Muscle layer of duodenum (tissue), 2 donors: Measurements from ENCODE around the gene ZNF865.
A peak's percentile ranks its signal among the peaks of the same experiment; 100 is the strongest.

Source experiments
- H3K27ac ChIP-seq: one replicate; pipeline ENCODE4 v1.7.0; 2013; ENCODE audit warnings: mild to moderate bottlenecking, low read length
- H3K27me3 ChIP-seq: one replicate; pipeline ENCODE4 v1.7.0; 2013; ENCODE audit warnings: low read depth, mild to moderate bottlenecking, control low read depth, low read length
- H3K36me3 ChIP-seq, 2 donors: one replicate each; pipeline ENCODE4 v1.7.0; 2013; ENCODE audit warnings: low read length in 2 of 2, control low read depth in 1 of 2, mild to moderate bottlenecking in 1 of 2; ENCODE audit not compliant: insufficient read depth in 2 of 2, control insufficient read depth in 1 of 2
- H3K4me1 ChIP-seq, 2 donors: one replicate each; pipeline ENCODE4 v1.7.0; 2013; ENCODE audit warnings: low read length in 2 of 2, mild to moderate bottlenecking in 2 of 2, control low read depth in 1 of 2, moderate library complexity in 1 of 2; ENCODE audit not compliant: insufficient read depth in 2 of 2, control insufficient read depth in 1 of 2
- H3K4me3 ChIP-seq, 2 donors: one replicate each; pipeline ENCODE4 v1.7.0; 2013; ENCODE audit warnings: low read length in 2 of 2, low read depth in 1 of 2, mild to moderate bottlenecking in 1 of 2
- H3K9me3 ChIP-seq, 2 donors: one replicate each; pipeline ENCODE4 v1.7.0; 2013; ENCODE audit warnings: low read length in 2 of 2, control low read depth in 1 of 2, mild to moderate bottlenecking in 1 of 2; ENCODE audit not compliant: control insufficient read depth in 1 of 2
- donor health status: healthy.

Gene ZNF865

GRCh38 chr19:55620410-55621204 lies 15.2 kb downstream of the ZNF865 start:
- no peak overlapping the region for H3K27ac ChIP-seq
- H3K36me3 ChIP-seq = peaks cover 3 to 38% of the 10 kb centered on the region in 2 donors
- H3K4me1 ChIP-seq = peaks cover 0 to 15% of the 10 kb centered on the region in 2 donors

GRCh38 chr19:55621205-55621672 lies 15.8 kb downstream of the ZNF865 start:
- peaks cover 0 to 15% of the 10 kb centered on the region in 2 donors for H3K4me1 ChIP-seq
- H3K27me3 ChIP-seq = no peaks in the 10 kb centered on the region
- no peaks in the 10 kb centered on the region for H3K9me3 ChIP-seq
- H3K27ac ChIP-seq = no peak overlapping the region
- H3K4me3 ChIP-seq = no peak overlapping the region
- peaks cover 3 to 32% of the 10 kb centered on the region in 2 donors for H3K36me3 ChIP-seq

More at GRCh38 chr19:55620410-55621204, 15.2 kb downstream of the ZNF865 start:
- Histone ChIP-seq H3K4me3 (no peak overlapping the region), H3K27me3 (no peaks in the 10 kb centered on the region), H3K9me3 (no peaks in the 10 kb centered on the region)

GRCh38 chr19:55621673-55622231 lies 16.3 kb downstream of the ZNF865 start:
- Histone ChIP-seq H3K4me3 (no peak overlapping the region), H3K27ac (no peak overlapping the region), H3K9me3 (no peaks in the 10 kb centered on the region), H3K4me1 (peaks cover 0 to 15% of the 10 kb centered on the region in 2 donors), H3K36me3 (peaks cover 3 to 27% of the 10 kb centered on the region in 2 donors), H3K27me3 (no peaks in the 10 kb centered on the region)

GRCh38 chr19:55622242-55622969 lies 17.0 kb downstream of the ZNF865 start:
- H3K36me3 ChIP-seq = peaks cover 3 to 22% of the 10 kb centered on the region in 2 donors
- H3K4me1 ChIP-seq = peaks cover 0 to 15% of the 10 kb centered on the region in 2 donors
- H3K27me3 ChIP-seq = no peaks in the 10 kb centered on the region
- H3K9me3 ChIP-seq = no peaks in the 10 kb centered on the region
- no peak overlapping the region for H3K27ac ChIP-seq
- H3K4me3 ChIP-seq = no peak overlapping the region

- H3K27ac ChIP-seq = no peak overlapping the region
Observed at GRCh38 chr19:55623130-55623529, 17.7 kb downstream of the ZNF865 start.

GRCh38 chr19:55623561-55623960 lies 18.1 kb downstream of the ZNF865 start:
- H3K9me3 ChIP-seq = no peaks in the 10 kb centered on the region
- H3K27me3 ChIP-seq = no peaks in the 10 kb centered on the region
- peak overlapping the region in 1 of 2 donors; percentile 13 for H3K4me3 ChIP-seq
- H3K36me3 ChIP-seq = peaks cover 3 to 19% of the 10 kb centered on the region in 2 donors
- no peak overlapping the region for H3K27ac ChIP-seq
- peaks cover 0 to 15% of the 10 kb centered on the region in 2 donors for H3K4me1 ChIP-seq

More at GRCh38 chr19:55623130-55623529, 17.7 kb downstream of the ZNF865 start:
- Histone ChIP-seq H3K4me3 (no peak overlapping the region), H3K4me1 (peaks cover 0 to 15% of the 10 kb centered on the region in 2 donors), H3K9me3 (no peaks in the 10 kb centered on the region), H3K36me3 (peaks cover 3 to 19% of the 10 kb centered on the region in 2 donors), H3K27me3 (no peaks in the 10 kb centered on the region)

- no peaks in the 10 kb centered on the region for H3K27me3 ChIP-seq
- H3K4me1 ChIP-seq = peaks cover 0 to 15% of the 10 kb centered on the region in 2 donors
- no peaks in the 10 kb centered on the region for H3K9me3 ChIP-seq
- H3K27ac ChIP-seq = peak within 1 kb of the TSS; percentile 69
- H3K36me3 ChIP-seq = peaks cover 3 to 19% of the 10 kb centered on the region in 2 donors
- H3K4me3 ChIP-seq = peak within 1 kb of the TSS; percentile 65 to 66
Observed at GRCh38 chr19:55624109-55625003, 18.9 kb downstream of the ZNF865 start, which contains the start of gene ZNF784. ZNF784 (minus strand) TSS chr19:55624566; CDS start chr19:55624561, 5 bp downstream.

- H3K36me3 ChIP-seq = peaks cover 3 to 19% of the 10 kb centered on the region in 2 donors
- H3K27me3 ChIP-seq = no peaks in the 10 kb centered on the region
- H3K9me3 ChIP-seq = no peaks in the 10 kb centered on the region
- no peak overlapping the region for H3K27ac ChIP-seq
- H3K4me1 ChIP-seq = peaks cover 0 to 15% of the 10 kb centered on the region in 2 donors
- H3K4me3 ChIP-seq = peak overlapping the region; percentile 65 to 66
Observed at GRCh38 chr19:55625004-55625326, 19.5 kb downstream of the ZNF865 start.

GRCh38 chr19:55626350-55626749 lies 20.9 kb downstream of the ZNF865 start:
- peaks cover 0 to 10% of the 10 kb centered on the region in 2 donors for H3K36me3 ChIP-seq
- H3K9me3 ChIP-seq = no peaks in the 10 kb centered on the region
- no peak overlapping the region for H3K4me3 ChIP-seq
- H3K27me3 ChIP-seq = no peaks in the 10 kb centered on the region
- no peak overlapping the region for H3K27ac ChIP-seq
- peaks cover 0 to 15% of the 10 kb centered on the region in 2 donors for H3K4me1 ChIP-seq

GRCh38 chr19:55632463-55632834 lies 27.0 kb downstream of the ZNF865 start:
- Histone ChIP-seq H3K4me3 (no peak overlapping the region), H3K9me3 (no peaks in the 10 kb centered on the region), H3K4me1 (peaks cover 11 to 25% of the 10 kb centered on the region in 2 donors), H3K27me3 (no peaks in the 10 kb centered on the region), H3K27ac (no peak overlapping the region), H3K36me3 (no peaks in the 10 kb centered on the region)
